OCI-LY7 (cell line): Measurements from ENCODE around the gene FCGBP.
"Not testable (repeated sequence)": the region's sequence is repeated elsewhere in the genome, so short reads cannot be mapped to it uniquely, and the experiment has no call there.

Source experiments
- CTCF ChIP-seq: fragments of 200-600 bp; sonication (generic); conservative IDR thresholded peaks from 2 replicates; pipeline ENCODE4 v1.5.1; 2014; ENCODE audit warnings: mild to moderate bottlenecking, antibody characterized with exemption, low read length, moderate library complexity, mixed read lengths
- EZH2phosphoT487 ChIP-seq: fragments of 200-600 bp; sonication (generic); IDR thresholded peaks from 2 replicates; pipeline ENCODE4 v1.6.1; 2018; ENCODE audit warnings: low read depth, borderline replicate concordance, mild to moderate bottlenecking, mixed run types, antibody characterized with exemption, low read length, moderate library complexity, mixed read lengths

- TF ChIP-seq CTCF, EZH2phosphoT487: not testable (repeated sequence)
Measured at GRCh38 chr19:39891660-39892505, 42.6 kb downstream of the FCGBP start.
